SK-N-SH (cell line): ENCODE data around the gene TRIP4. TPM values are rescaled to one million over a fixed set of nuclear protein-coding genes. Genes with fewer than 3 reads are reported as not detected.

ENCODE experiments used
- CTCF ChIA-PET: fragments of 300-600, 350-600 bp; formaldehyde crosslinking; extraction: SDS; loops from one replicate; lab custom pipeline; 2021; lab: Yijun Ruan, JAX
- POLR2A ChIA-PET: fragments of 350-600 bp; sonication (Branson Sonifier 250); formaldehyde crosslinking; extraction: SDS; loops from one replicate; lab custom pipeline; 2020; ENCODE audit warnings: antibody characterized with exemption, inconsistent platforms; lab: Yijun Ruan, JAX
- DNase-seq: peaks from one replicate; pipeline ENCODE4 v3.0.0; 2012
- H2AFZ ChIP-seq: fragments of 200-600 bp; sonication (generic); 2 replicates; pipeline ENCODE4 v1.8.1; 2016; ENCODE audit warnings: antibody characterized with exemption, mild to moderate bottlenecking, low read depth
- H3F3A ChIP-seq: fragments of 200-600 bp; sonication (generic); replicated peaks from 2 replicates; pipeline ENCODE3; 2016; ENCODE audit warnings: antibody characterized with exemption, mild to moderate bottlenecking; ENCODE audit not compliant: insufficient read depth
- H3K27ac ChIP-seq, 2 experiments: fragments of 200-500 bp in 1 of 2; fragments of 200-600 bp in 1 of 2; sonication (Bioruptor generic) in 1 of 2; sonication (generic), shearing (Covaris generic) in 1 of 2; 2 replicates each; pipeline versions ENCODE4 v1.5.1 to v1.6.1; 2014 to 2016; ENCODE audit warnings: low read depth in 2 of 2, inconsistent platforms in 1 of 2, low read length in 1 of 2, mild to moderate bottlenecking in 1 of 2, mixed read lengths in 1 of 2
- H3K27me3 ChIP-seq: fragments of 200-600 bp; sonication (generic), shearing (Covaris generic); 2 replicates; pipeline ENCODE4 v1.6.1; 2016; ENCODE audit warnings: mixed run types; ENCODE audit not compliant: insufficient read depth
- H3K36me3 ChIP-seq, 2 experiments: fragments of 200-500 bp in 1 of 2; fragments of 200-600 bp in 1 of 2; sonication (Bioruptor generic) in 1 of 2; sonication (generic) in 1 of 2; replicated peaks in 1 of 2; 2 replicates each; pipeline versions ENCODE3 to v1.5.1; 2014 to 2016; ENCODE audit warnings: low read length in 1 of 2, mild to moderate bottlenecking in 1 of 2; ENCODE audit not compliant: insufficient read depth in 2 of 2, control insufficient read depth in 1 of 2
- H3K4me1 ChIP-seq, 2 experiments: fragments of 200-500 bp in 1 of 2; fragments of 200-600 bp in 1 of 2; sonication (Bioruptor generic) in 1 of 2; sonication (generic), shearing (Covaris generic) in 1 of 2; 2 replicates each; pipeline versions ENCODE4 v1.5.1 to v1.6.1; 2014 to 2016; ENCODE audit warnings: low read depth in 1 of 2, low read length in 1 of 2, mixed run types in 1 of 2; ENCODE audit not compliant: insufficient read depth in 2 of 2, control insufficient read depth in 1 of 2
- H3K4me2 ChIP-seq: fragments of 200-600 bp; sonication (generic), shearing (Covaris generic); 2 replicates; pipeline ENCODE4 v1.6.1; 2017; ENCODE audit warnings: mixed run types
- H3K4me3 ChIP-seq, 2 experiments: fragments of 200-500 bp in 1 of 2; fragments of 200-600 bp in 1 of 2; sonication (Bioruptor generic) in 1 of 2; sonication (generic), shearing (Covaris generic) in 1 of 2; 2 replicates each; pipeline versions ENCODE4 v1.5.1 to v1.8.1; 2014 to 2016; ENCODE audit warnings: low read depth in 2 of 2, inconsistent platforms in 1 of 2, low read length in 1 of 2, mild to moderate bottlenecking in 1 of 2, mixed read lengths in 1 of 2, moderate library complexity in 1 of 2
- H3K79me2 ChIP-seq: fragments of 200-600 bp; sonication (generic); 2 replicates; pipeline ENCODE4 v1.8.1; 2017; ENCODE audit warnings: mild to moderate bottlenecking; ENCODE audit not compliant: insufficient read depth
- H3K9ac ChIP-seq: fragments of 200-600 bp; sonication (generic); 2 replicates; pipeline ENCODE4 v1.6.1; 2017; ENCODE audit warnings: mixed run types
- H3K9me2 ChIP-seq: fragments of 200-600 bp; sonication (generic); 2 replicates; pipeline ENCODE4 v1.6.1; 2017; ENCODE audit warnings: mixed run types
- H3K9me3 ChIP-seq: fragments of 200-600 bp; sonication (generic); 2 replicates; pipeline ENCODE4 v1.6.1; 2017; ENCODE audit warnings: mixed run types, mild to moderate bottlenecking, moderate library complexity
- H4K20me1 ChIP-seq: fragments of 200-600 bp; sonication (generic); 2 replicates; pipeline ENCODE4 v1.6.1; 2017; ENCODE audit warnings: mild to moderate bottlenecking, mixed run types; ENCODE audit not compliant: insufficient read depth
- CTCF ChIP-seq: fragments of 200-600 bp; sonication (generic); IDR thresholded peaks from 2 replicates; pipeline ENCODE4 v1.6.1; 2017; ENCODE audit warnings: antibody characterized with exemption, mild to moderate bottlenecking, moderate library complexity
- ELF1 ChIP-seq: IDR thresholded peaks from 2 replicates; pipeline ENCODE4 v1.4.0; 2012
- EZH2phosphoT487 ChIP-seq: fragments of 200-600 bp; sonication (generic); IDR thresholded peaks from 2 replicates; pipeline ENCODE4 v1.6.1; 2017; ENCODE audit warnings: low read depth, mixed run types, mild to moderate bottlenecking, antibody characterized with exemption, moderate library complexity, borderline replicate concordance
- FOSL2 ChIP-seq: IDR thresholded peaks from 2 replicates; pipeline ENCODE4 v1.4.0; 2012; ENCODE audit warnings: low read depth, mild to moderate bottlenecking, moderate library complexity, borderline replicate concordance
- FOXM1 ChIP-seq: IDR thresholded peaks from 2 replicates; pipeline ENCODE4 v1.4.0; 2012; ENCODE audit warnings: low read depth, mild to moderate bottlenecking
- GABPA ChIP-seq: IDR thresholded peaks from 2 replicates; pipeline ENCODE4 v1.4.0; 2012; ENCODE audit warnings: low read depth, mild to moderate bottlenecking
- GATA2 ChIP-seq: sonication (generic); formaldehyde crosslinking; IDR thresholded peaks from 2 replicates; pipeline ENCODE4 v1.5.0; 2020; ENCODE audit warnings: mild to moderate bottlenecking, missing genetic modification reagents
- IRF3 ChIP-seq: fragments of 150-350 bp; IDR thresholded peaks from 2 replicates; pipeline ENCODE4 v1.6.1; 2016; ENCODE audit warnings: mild to moderate bottlenecking, low read depth, low read length
- JUND ChIP-seq: IDR thresholded peaks from 2 replicates; pipeline ENCODE4 v1.4.0; 2012
- MAX ChIP-seq: IDR thresholded peaks from 2 replicates; pipeline ENCODE4 v1.4.0; 2012; ENCODE audit warnings: low read depth
- MXI1 ChIP-seq: IDR thresholded peaks from 2 replicates; pipeline ENCODE4 v1.6.1; 2012; ENCODE audit warnings: mild to moderate bottlenecking, low read depth, low read length, improper control_type of control experiment
- NFIC ChIP-seq: IDR thresholded peaks from 2 replicates; pipeline ENCODE4 v1.4.0; 2012; ENCODE audit warnings: borderline replicate concordance
- RFX5 ChIP-seq: IDR thresholded peaks from 2 replicates; pipeline ENCODE4 v1.6.1; 2012; ENCODE audit warnings: mild to moderate bottlenecking, improper control_type of control experiment, low read length
- RXRA ChIP-seq: IDR thresholded peaks from 2 replicates; pipeline ENCODE4 v1.4.0; 2012; ENCODE audit warnings: low read depth, mild to moderate bottlenecking, borderline replicate concordance
- TAF1 ChIP-seq: IDR thresholded peaks from 2 replicates; pipeline ENCODE4 v1.6.1; 2012; ENCODE audit warnings: low read depth, mild to moderate bottlenecking, low read length, moderate library complexity, borderline replicate concordance
- TEAD4 ChIP-seq: IDR thresholded peaks from 2 replicates; pipeline ENCODE4 v1.4.0; 2012; ENCODE audit warnings: mild to moderate bottlenecking, borderline replicate concordance; ENCODE audit not compliant: insufficient read depth
- USF2 ChIP-seq: fragments of 150-350 bp; IDR thresholded peaks from 2 replicates; pipeline ENCODE4 v1.6.1; 2017; ENCODE audit warnings: antibody characterized with exemption, low read length, low read depth, borderline replicate concordance
- ZBTB33 ChIP-seq: IDR thresholded peaks from 2 replicates; pipeline ENCODE4 v1.4.0; 2012; ENCODE audit warnings: low read depth, borderline replicate concordance
- WGBS: methylation state at CpG from one replicate; pipeline ENCODE4 v1.1.6; 2017; ENCODE audit warnings: low lambda C conversion rate; 5-methylcytosine and 5-hydroxymethylcytosine counted together
- polyA plus RNA-seq, 3 experiments: library from polyadenylated mRNA; depleted of rRNA; stranded (reverse); fragments of >200 nt; gene quantifications; 2 replicates each; pipeline ENCODE4 v1.2.3, GENCODE V29; 2012

TRIP4 gene
- polyA plus RNA-seq, 1 of the 3 experiments (the other 2 are of a cell fraction): 14.5 TPM

DNA sequence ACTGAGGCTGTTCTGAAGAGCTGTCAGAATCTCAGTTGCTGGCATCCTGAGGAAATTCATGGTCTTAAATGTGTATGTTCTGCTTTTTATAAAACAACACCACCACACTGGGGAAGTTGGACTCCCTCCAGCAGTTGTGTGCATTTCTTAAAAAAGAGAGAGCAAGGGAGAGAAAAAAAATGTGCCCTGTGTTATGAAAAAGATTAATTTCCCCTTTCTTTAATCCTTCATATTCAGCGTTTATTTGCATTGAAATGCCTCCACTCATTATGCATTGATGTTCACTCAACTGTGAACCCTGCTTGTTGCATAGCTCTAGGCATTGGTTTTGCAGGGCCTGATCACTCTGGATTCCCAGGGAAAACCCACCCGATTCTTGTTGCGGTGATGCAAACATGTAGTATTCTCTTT, 68.3 kb downstream of the TRIP4 start:
- H3K27me3 ChIP-seq: no peaks in the 10 kb centered on the region
- TF ChIP-seq FOSL2 (no peak), GABPA (no peak), NFIC (no peak), MAX (no peak), JUND (no peak), FOXM1 (no peak), MXI1 (no peak), TAF1 (no peak), RFX5 (no peak), EZH2phosphoT487 (no peak), ELF1 (no peak), TEAD4 (no peak), USF2 (no peak), GATA2 (CRISPR knock-in tag) (no peak), CTCF (no peak), RXRA (no peak), IRF3 (no peak), ZBTB33 (no peak)
- DNase-seq: no peak
- no peaks in the 10 kb centered on the region for H3K9me3 ChIP-seq
- H3K4me1 ChIP-seq: peaks cover 4 to 21% of the 10 kb centered on the region in 2 experiments
- WGBS: 92% methylated on average over 3 of the region's 3 CpGs
- H3F3A ChIP-seq: peaks cover 8% of the 10 kb centered on the region
- no peak overlapping the region for H3K9ac ChIP-seq
- no peaks in the 10 kb centered on the region for H4K20me1 ChIP-seq
- POLR2A ChIA-PET: no interaction called here
- H3K4me3 ChIP-seq: no peak overlapping the region
- H3K36me3 ChIP-seq: peaks cover 24 to 32% of the 10 kb centered on the region in 2 experiments
- no peak overlapping the region for H3K27ac ChIP-seq
- no peak overlapping the region for H3K4me2 ChIP-seq
- CTCF ChIA-PET: interaction anchor here (1.2 to 1.4 kb wide), 2 partner anchors 198 to 225 kb away, joined by 3 read pairs; no protein-coding TSS in a partner anchor
- no peak overlapping the region for H2AFZ ChIP-seq
- H3K79me2 ChIP-seq: no peaks in the 10 kb centered on the region
- no peaks in the 10 kb centered on the region for H3K9me2 ChIP-seq
